Left lung (tissue), 10 donors: Measurements from ENCODE around the gene MRPL23. TPM values are rescaled to one million over a fixed set of nuclear protein-coding genes. Genes with fewer than 3 reads are reported as not detected.

Experiments used
- ATAC-seq: fragments of 200-7000 bp; cut with Tn5 transposase; one replicate; pipeline ENCODE4 v1.9.1; 2020; ENCODE audit warnings: moderate library complexity
- DNase-seq, 4 donors: peaks; one replicate each; pipeline ENCODE4 v3.0.0-alpha.2; 2013 to 2020
- H3K27ac ChIP-seq, 2 donors: fragments of 200-600 bp; sonication (generic) in 1 of 2; one replicate each; pipeline versions ENCODE4 v1.5.0 to v1.8.0; 2020 to 2021
- H3K27me3 ChIP-seq, 2 donors: fragments of 200-600 bp; sonication (generic) in 1 of 2; one replicate each; pipeline versions ENCODE4 v1.5.0 to v1.8.0; 2020 to 2021
- H3K36me3 ChIP-seq, 2 donors: fragments of 200-600 bp; sonication (generic) in 1 of 2; one replicate each; pipeline versions ENCODE4 v1.5.0 to v1.8.0; 2020 to 2021
- H3K4me1 ChIP-seq, 2 donors: fragments of 200-600 bp; one replicate each; pipeline ENCODE4 v1.8.0; 2021
- H3K4me3 ChIP-seq, 2 donors: fragments of 200-600 bp; sonication (generic) in 1 of 2; one replicate each; pipeline versions ENCODE4 v1.5.0 to v1.8.0; 2020 to 2021; ENCODE audit warnings: mild to moderate bottlenecking in 1 of 2
- H3K9me3 ChIP-seq, 2 donors: fragments of 200-600 bp; sonication (generic) in 1 of 2; one replicate each; pipeline versions ENCODE4 v1.5.0 to v1.8.0; 2020 to 2021
- intact Hi-C, 2 donors: fragments of 100-400 bp; cut with DNase I; formaldehyde crosslinking; loops; one replicate each; pipeline versions ENCODE4 v1.11.2 to v1.14.2; 2022
- polyA plus RNA-seq, 6 donors: library from polyadenylated mRNA; unstranded; fragments of 120-200 nt; gene quantifications; one replicate each; pipeline ENCODE4 v1.2.1, GENCODE V29; 2013; ENCODE audit not compliant: insufficient read length in 6 of 6
- total RNA-seq, 2 donors: library from RNA; stranded (reverse); fragmentation: NEBNext Ultra II Directional; extraction: Animal tissue kit (Norgen Biotek cat#: 25700); gene quantifications; one replicate each; pipeline ENCODE4 v1.2.1, GENCODE V29; 2021
- TF ChIP-seq, protein P1 (sequence below), 2 donors: fragments of 200-600 bp; sonication (generic) in 1 of 2; IDR thresholded peaks; one replicate each; pipeline versions ENCODE4 v1.5.0 to v1.8.0; 2021; ENCODE audit warnings: antibody characterized with exemption in 2 of 2
- donor health status: DM: no; HTN: yes; CAD: no.
- donor health status: DM: no; HTN: no; CAD: no.

Gene MRPL23
- total and polyA plus RNA-seq, 8 donors, result 35.1 to 71.6 (median 48.6) TPM

DNA sequence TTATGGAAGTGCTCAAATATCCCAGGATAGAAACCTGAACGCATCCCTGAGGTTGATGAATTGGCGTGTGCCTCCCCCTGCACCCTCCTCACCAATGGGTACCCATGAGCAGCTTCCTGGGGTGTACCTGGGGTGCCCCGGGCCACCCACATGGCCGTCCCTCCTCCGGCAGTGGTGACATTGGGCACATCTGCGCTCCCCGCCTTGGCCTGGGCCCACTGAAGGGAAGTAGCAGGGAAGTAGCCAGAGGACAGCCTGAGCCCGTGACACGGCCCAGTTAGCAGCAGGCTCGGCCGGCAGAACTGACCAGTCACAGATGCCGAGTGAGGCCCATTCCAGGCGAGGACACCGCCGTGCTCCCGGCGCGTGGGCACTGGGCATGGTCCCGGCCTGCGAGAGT, 16.7 kb downstream of the MRPL23 start:
- TF ChIP-seq, protein P1, sequence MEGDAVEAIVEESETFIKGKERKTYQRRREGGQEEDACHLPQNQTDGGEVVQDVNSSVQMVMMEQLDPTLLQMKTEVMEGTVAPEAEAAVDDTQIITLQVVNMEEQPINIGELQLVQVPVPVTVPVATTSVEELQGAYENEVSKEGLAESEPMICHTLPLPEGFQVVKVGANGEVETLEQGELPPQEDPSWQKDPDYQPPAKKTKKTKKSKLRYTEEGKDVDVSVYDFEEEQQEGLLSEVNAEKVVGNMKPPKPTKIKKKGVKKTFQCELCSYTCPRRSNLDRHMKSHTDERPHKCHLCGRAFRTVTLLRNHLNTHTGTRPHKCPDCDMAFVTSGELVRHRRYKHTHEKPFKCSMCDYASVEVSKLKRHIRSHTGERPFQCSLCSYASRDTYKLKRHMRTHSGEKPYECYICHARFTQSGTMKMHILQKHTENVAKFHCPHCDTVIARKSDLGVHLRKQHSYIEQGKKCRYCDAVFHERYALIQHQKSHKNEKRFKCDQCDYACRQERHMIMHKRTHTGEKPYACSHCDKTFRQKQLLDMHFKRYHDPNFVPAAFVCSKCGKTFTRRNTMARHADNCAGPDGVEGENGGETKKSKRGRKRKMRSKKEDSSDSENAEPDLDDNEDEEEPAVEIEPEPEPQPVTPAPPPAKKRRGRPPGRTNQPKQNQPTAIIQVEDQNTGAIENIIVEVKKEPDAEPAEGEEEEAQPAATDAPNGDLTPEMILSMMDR (IDR thresholded peaks at IDR 0.05), result no peak
- intact Hi-C loops, result no loop called here
- no peaks in the 10 kb centered on the region for H3K36me3 ChIP-seq
- no peaks in the 10 kb centered on the region for H3K9me3 ChIP-seq
- no peak overlapping the region for H3K4me3 ChIP-seq
- ATAC-seq (no peak), DNase-seq (peak in 1 of 4 donors; percentile 49)
- no peak overlapping the region for H3K27ac ChIP-seq
- no peaks in the 10 kb centered on the region for H3K27me3 ChIP-seq
- H3K4me1 ChIP-seq, result no peaks in the 10 kb centered on the region

DNA sequence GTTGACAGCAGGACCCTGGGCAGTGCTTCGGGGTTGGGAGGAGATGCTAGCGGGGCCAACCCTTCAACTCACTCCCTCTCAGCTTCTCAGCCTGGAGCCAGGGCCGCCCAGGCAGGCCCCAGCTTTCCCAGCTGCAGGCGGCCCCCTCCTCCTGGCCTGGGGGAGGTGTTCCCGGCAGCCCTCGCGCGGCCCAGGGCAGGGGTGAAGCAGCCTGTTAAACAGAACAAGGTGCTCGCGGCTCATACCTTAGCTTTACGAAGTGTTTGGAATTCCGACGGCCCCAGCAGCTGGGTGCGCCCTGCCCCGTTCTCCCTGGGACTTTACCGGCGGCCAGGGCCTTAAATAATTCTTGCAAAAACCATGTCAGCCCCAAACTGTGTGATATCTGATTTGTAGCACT, 17.2 kb downstream of the MRPL23 start:
- no peak for DNase-seq
- Histone ChIP-seq H3K4me1 (no peaks in the 10 kb centered on the region), H3K36me3 (no peaks in the 10 kb centered on the region), H3K27me3 (no peaks in the 10 kb centered on the region), H3K27ac (no peak overlapping the region), H3K9me3 (no peaks in the 10 kb centered on the region), H3K4me3 (no peak overlapping the region)
- TF ChIP-seq, protein P1 (IDR thresholded peaks at IDR 0.05), result no peak
- peak; percentile 51 for ATAC-seq
- intact Hi-C loops, result no loop called here

DNA sequence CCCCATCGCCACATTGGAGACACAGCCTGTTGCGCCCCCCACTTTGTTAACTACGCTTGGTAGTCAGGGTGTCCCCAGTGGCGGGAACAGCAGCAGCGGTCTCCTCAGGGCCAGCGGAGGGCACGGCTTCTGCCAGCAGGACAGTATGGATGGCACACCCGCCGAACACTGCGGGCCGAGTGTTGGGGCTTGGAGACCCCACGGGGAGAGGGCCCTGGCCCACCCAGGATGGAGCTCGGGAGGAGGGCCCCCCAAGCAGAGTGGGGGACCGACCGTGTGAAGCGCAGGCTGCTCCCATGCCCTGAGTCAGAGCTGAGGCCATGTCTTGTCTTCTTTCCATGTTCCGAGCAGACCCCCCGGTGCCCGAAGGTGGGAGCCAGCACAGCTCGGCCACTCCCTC, 17.8 kb downstream of the MRPL23 start:
- TF ChIP-seq, protein P1 (IDR thresholded peaks at IDR 0.05), result no peak
- intact Hi-C loops, result no loop called here
- Histone ChIP-seq H3K36me3 (no peaks in the 10 kb centered on the region), H3K27me3 (no peaks in the 10 kb centered on the region), H3K27ac (no peak overlapping the region), H3K4me1 (no peaks in the 10 kb centered on the region), H3K9me3 (no peaks in the 10 kb centered on the region), H3K4me3 (no peak overlapping the region)
- ATAC-seq, result no peak
- no peak for DNase-seq

DNA sequence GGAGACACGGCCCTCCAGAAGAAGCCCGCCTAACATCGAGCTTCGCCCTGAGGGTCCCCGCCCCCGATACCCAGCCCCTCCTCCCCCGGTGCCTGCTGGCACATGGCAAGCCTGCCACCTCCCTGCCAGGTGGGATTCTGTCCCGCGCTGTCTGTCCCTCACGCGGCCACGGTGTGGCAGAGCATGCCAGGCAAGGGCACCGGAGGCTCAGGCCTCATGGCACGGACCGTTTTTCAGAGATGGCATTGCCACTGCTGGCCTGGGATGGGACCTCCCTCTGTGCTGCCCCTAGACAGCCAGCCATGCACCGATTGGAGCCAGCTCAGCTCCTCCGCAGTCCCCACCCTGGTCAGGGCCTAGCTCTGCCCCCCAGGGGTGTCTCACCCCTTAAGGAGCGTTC, 19.4 kb downstream of the MRPL23 start:
- Histone ChIP-seq H3K4me3 (no peak overlapping the region), H3K27ac (no peak overlapping the region), H3K27me3 (no peaks in the 10 kb centered on the region), H3K9me3 (no peaks in the 10 kb centered on the region), H3K36me3 (no peaks in the 10 kb centered on the region), H3K4me1 (no peaks in the 10 kb centered on the region)
- DNase-seq, result no peak
- ATAC-seq, result no peak
- TF ChIP-seq, protein P1 (IDR thresholded peaks at IDR 0.05), result no peak
- intact Hi-C loops, result no loop called here

DNA sequence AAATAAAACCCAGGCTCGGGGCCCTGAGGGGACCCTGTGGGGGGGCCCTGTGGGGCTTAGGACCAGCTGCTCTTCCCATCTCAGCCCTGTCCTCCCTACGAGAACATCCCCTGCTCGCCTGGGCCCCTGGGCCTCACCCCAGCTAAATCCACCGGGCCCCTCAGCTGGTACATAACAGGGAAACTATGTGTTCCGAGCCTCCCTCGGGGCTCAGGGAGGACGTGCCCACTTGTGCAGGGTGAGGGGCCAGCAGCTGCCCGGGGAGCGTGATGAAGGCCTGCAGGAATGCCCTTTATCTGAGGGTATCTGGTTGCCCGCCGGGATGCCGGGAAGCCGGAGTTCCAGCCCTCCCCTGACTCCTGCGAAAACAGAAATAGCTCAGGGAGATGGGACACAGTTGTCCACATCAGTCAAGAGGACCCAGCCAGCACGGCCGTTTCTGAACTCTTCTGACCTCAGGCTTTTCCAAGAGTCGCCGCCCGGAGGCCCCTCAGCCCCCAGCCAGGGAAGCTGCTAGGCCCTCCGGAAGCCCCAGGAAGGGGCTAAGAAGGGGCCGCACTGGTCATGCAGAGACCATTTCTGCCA, 20.6 kb downstream of the MRPL23 start:
- Histone ChIP-seq H3K36me3 (no peaks in the 10 kb centered on the region), H3K27ac (no peak overlapping the region), H3K9me3 (no peaks in the 10 kb centered on the region), H3K27me3 (no peaks in the 10 kb centered on the region), H3K4me3 (no peak overlapping the region), H3K4me1 (no peaks in the 10 kb centered on the region)
- intact Hi-C loops, result no loop called here
- TF ChIP-seq, protein P1 (IDR thresholded peaks at IDR 0.05), result no peak
- peak in 1 of 4 donors; percentile 6 for DNase-seq
- ATAC-seq, result no peak
